HEK293 (cell line): ENCODE data around the gene CYP4F8.

Experiments
- FEZF1 ChIP-seq: fragments of 450-650 bp; formaldehyde crosslinking; IDR thresholded peaks from 2 replicates; pipeline ENCODE4 v1.5.1; 2016; ENCODE audit warnings: missing biosample characterization, missing genetic modification characterization
- KLF1 ChIP-seq: fragments of 450-650 bp; formaldehyde crosslinking; IDR thresholded peaks from 2 replicates; pipeline ENCODE4 v1.5.1; 2016; ENCODE audit warnings: missing biosample characterization, missing genetic modification characterization
- TCF7L2 ChIP-seq: IDR thresholded peaks from 2 replicates; pipeline ENCODE4 v1.6.1; 2011; ENCODE audit warnings: low read depth, mild to moderate bottlenecking, inconsistent platforms, low read length, moderate library complexity, borderline replicate concordance
- ZFHX2 ChIP-seq: fragments of 450-650 bp; formaldehyde crosslinking; conservative IDR thresholded peaks from 2 replicates; pipeline ENCODE4 v1.5.1; 2016; ENCODE audit warnings: missing biosample characterization, missing genetic modification characterization
- ZFP3 ChIP-seq: fragments of 450-650 bp; formaldehyde crosslinking; IDR thresholded peaks from 2 replicates; pipeline ENCODE4 v1.5.1; 2016; ENCODE audit warnings: low read depth, missing biosample characterization, missing genetic modification characterization
- ZNF114 ChIP-seq: fragments of 450-650 bp; formaldehyde crosslinking; IDR thresholded peaks from 2 replicates; pipeline ENCODE4 v1.5.0; 2017; ENCODE audit warnings: missing biosample characterization, missing genetic modification characterization
- ZNF16 ChIP-seq: fragments of 450-650 bp; formaldehyde crosslinking; IDR thresholded peaks from 2 replicates; pipeline ENCODE4 v1.5.1; 2016; ENCODE audit warnings: low read depth, missing biosample characterization, missing genetic modification characterization
- ZNF169 ChIP-seq: fragments of 450-650 bp; formaldehyde crosslinking; IDR thresholded peaks from 2 replicates; pipeline ENCODE4 v1.5.1; 2016; ENCODE audit warnings: missing biosample characterization, missing genetic modification characterization
- ZNF174 ChIP-seq: fragments of 450-650 bp; formaldehyde crosslinking; IDR thresholded peaks from 2 replicates; pipeline ENCODE4 v1.5.0; 2017; ENCODE audit warnings: missing biosample characterization, mild to moderate bottlenecking, missing genetic modification characterization
- ZNF223 ChIP-seq: fragments of 450-650 bp; formaldehyde crosslinking; IDR thresholded peaks from 2 replicates; pipeline ENCODE4 v1.5.1; 2016; ENCODE audit warnings: missing biosample characterization, missing genetic modification characterization
- ZNF24 ChIP-seq: fragments of 450-650 bp; formaldehyde crosslinking; IDR thresholded peaks from 2 replicates; pipeline ENCODE4 v1.5.1; 2016; ENCODE audit warnings: missing biosample characterization, missing genetic modification characterization
- ZNF292 ChIP-seq: fragments of 450-650 bp; formaldehyde crosslinking; IDR thresholded peaks from 2 replicates; pipeline ENCODE4 v1.5.1; 2016; ENCODE audit warnings: low read depth, missing biosample characterization, missing genetic modification characterization, borderline replicate concordance
- ZNF473 ChIP-seq: fragments of 450-650 bp; formaldehyde crosslinking; IDR thresholded peaks from 2 replicates; pipeline ENCODE4 v1.5.1; 2017; ENCODE audit warnings: missing biosample characterization, missing genetic modification characterization
- ZNF560 ChIP-seq: fragments of 450-650 bp; formaldehyde crosslinking; IDR thresholded peaks from 2 replicates; pipeline ENCODE4 v1.5.1; 2017; ENCODE audit warnings: missing biosample characterization, missing genetic modification characterization, borderline replicate concordance
- ZNF791 ChIP-seq: fragments of 450-650 bp; formaldehyde crosslinking; IDR thresholded peaks from 2 replicates; pipeline ENCODE4 v1.5.1; 2016; ENCODE audit warnings: missing biosample characterization, missing genetic modification characterization
- TF ChIP-seq, protein P1 (sequence below): fragments of 450-650 bp; formaldehyde crosslinking; IDR thresholded peaks from 2 replicates; pipeline ENCODE4 v1.5.1; 2016; ENCODE audit warnings: missing biosample characterization, missing genetic modification characterization, low read depth
- TF ChIP-seq, protein P2 (sequence below): fragments of 450-650 bp; formaldehyde crosslinking; IDR thresholded peaks from 2 replicates; pipeline ENCODE4 v1.5.0; 2017; ENCODE audit warnings: missing biosample characterization, missing genetic modification characterization, borderline replicate concordance
- TF ChIP-seq, protein P3 (sequence below): fragments of 450-650 bp; formaldehyde crosslinking; optimal IDR thresholded peaks from 2 replicates; pipeline ENCODE3; 2016; ENCODE audit warnings: missing biosample characterization, mild to moderate bottlenecking, missing genetic modification characterization
- TF ChIP-seq, protein P4 (sequence below): IDR thresholded peaks from 2 replicates; pipeline ENCODE4 v1.6.1; 2011; ENCODE audit warnings: mild to moderate bottlenecking, low read depth, low read length, borderline replicate concordance
- TF ChIP-seq, protein P5 (sequence below): fragments of 450-650 bp; formaldehyde crosslinking; IDR thresholded peaks from 2 replicates; pipeline ENCODE4 v1.5.1; 2016; ENCODE audit warnings: missing biosample characterization, missing genetic modification characterization
- TF ChIP-seq, protein P6 (sequence below): fragments of 450-650 bp; formaldehyde crosslinking; IDR thresholded peaks from 2 replicates; pipeline ENCODE4 v1.5.1; 2017; ENCODE audit warnings: missing biosample characterization, missing genetic modification characterization
- TF ChIP-seq, protein P7 (sequence below): fragments of 450-650 bp; formaldehyde crosslinking; IDR thresholded peaks from 2 replicates; pipeline ENCODE4 v1.5.1; 2017; ENCODE audit warnings: missing biosample characterization, missing genetic modification characterization
- TF ChIP-seq, protein P8 (sequence below): fragments of 450-650 bp; formaldehyde crosslinking; IDR thresholded peaks from 2 replicates; pipeline ENCODE4 v1.5.1; 2016; ENCODE audit warnings: missing biosample characterization, missing genetic modification characterization
- TF ChIP-seq, protein P9 (sequence below): fragments of 450-650 bp; formaldehyde crosslinking; IDR thresholded peaks from 2 replicates; pipeline ENCODE4 v1.5.1; 2016; ENCODE audit warnings: missing biosample characterization, missing genetic modification characterization

Gene CYP4F8

DNA sequence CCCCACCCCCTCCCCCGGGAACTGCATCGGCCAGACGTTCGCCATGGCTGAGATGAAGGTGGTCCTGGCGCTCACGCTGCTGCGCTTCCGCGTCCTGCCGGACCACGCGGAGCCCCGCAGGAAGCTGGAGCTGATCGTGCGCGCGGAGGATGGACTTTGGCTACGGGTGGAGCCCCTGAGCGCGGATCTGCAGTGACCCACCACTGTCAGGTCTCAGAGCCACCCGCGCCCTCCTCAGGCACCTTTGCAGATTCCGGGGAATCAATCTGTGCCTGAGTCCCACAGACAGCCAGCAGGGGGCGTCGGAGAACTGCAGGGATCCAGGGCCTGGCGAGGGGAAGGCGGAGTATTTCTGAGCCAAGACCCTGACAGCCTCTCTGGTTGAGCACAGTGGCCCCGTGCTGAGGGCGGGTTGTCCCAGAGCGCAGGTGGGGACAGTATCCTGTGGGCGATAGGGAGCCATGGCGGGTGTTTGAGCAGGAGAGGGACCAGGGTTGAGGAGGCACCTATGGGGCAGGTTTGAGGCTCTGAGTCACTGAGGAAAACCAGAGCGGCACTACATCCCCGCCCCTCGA lies 30.4 kb upstream of the CYP4F8 start (continued):
- TF ChIP-seq ZNF16 (tag by site-specific recombination) = peak; percentile 96
- TF ChIP-seq, protein P1, sequence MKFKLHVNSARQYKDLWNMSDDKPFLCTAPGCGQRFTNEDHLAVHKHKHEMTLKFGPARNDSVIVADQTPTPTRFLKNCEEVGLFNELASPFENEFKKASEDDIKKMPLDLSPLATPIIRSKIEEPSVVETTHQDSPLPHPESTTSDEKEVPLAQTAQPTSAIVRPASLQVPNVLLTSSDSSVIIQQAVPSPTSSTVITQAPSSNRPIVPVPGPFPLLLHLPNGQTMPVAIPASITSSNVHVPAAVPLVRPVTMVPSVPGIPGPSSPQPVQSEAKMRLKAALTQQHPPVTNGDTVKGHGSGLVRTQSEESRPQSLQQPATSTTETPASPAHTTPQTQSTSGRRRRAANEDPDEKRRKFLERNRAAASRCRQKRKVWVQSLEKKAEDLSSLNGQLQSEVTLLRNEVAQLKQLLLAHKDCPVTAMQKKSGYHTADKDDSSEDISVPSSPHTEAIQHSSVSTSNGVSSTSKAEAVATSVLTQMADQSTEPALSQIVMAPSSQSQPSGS (tag by site-specific recombination) = no peak
- TF ChIP-seq, protein P2, sequence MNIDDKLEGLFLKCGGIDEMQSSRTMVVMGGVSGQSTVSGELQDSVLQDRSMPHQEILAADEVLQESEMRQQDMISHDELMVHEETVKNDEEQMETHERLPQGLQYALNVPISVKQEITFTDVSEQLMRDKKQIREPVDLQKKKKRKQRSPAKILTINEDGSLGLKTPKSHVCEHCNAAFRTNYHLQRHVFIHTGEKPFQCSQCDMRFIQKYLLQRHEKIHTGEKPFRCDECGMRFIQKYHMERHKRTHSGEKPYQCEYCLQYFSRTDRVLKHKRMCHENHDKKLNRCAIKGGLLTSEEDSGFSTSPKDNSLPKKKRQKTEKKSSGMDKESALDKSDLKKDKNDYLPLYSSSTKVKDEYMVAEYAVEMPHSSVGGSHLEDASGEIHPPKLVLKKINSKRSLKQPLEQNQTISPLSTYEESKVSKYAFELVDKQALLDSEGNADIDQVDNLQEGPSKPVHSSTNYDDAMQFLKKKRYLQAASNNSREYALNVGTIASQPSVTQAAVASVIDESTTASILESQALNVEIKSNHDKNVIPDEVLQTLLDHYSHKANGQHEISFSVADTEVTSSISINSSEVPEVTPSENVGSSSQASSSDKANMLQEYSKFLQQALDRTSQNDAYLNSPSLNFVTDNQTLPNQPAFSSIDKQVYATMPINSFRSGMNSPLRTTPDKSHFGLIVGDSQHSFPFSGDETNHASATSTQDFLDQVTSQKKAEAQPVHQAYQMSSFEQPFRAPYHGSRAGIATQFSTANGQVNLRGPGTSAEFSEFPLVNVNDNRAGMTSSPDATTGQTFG (tag by site-specific recombination) = no peak
- no peak for TF ChIP-seq FEZF1 (tag by site-specific recombination)
- TF ChIP-seq, protein P3, sequence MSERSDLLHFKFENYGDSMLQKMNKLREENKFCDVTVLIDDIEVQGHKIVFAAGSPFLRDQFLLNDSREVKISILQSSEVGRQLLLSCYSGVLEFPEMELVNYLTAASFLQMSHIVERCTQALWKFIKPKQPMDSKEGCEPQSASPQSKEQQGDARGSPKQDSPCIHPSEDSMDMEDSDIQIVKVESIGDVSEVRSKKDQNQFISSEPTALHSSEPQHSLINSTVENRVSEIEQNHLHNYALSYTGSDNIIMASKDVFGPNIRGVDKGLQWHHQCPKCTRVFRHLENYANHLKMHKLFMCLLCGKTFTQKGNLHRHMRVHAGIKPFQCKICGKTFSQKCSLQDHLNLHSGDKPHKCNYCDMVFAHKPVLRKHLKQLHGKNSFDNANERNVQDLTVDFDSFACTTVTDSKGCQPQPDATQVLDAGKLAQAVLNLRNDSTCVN (tag by site-specific recombination) = peak; percentile 32
- TF ChIP-seq ZNF169 (tag by site-specific recombination) = no peak
- TF ChIP-seq ZFHX2 (tag by site-specific recombination) = no peak
- TF ChIP-seq, protein P4, sequence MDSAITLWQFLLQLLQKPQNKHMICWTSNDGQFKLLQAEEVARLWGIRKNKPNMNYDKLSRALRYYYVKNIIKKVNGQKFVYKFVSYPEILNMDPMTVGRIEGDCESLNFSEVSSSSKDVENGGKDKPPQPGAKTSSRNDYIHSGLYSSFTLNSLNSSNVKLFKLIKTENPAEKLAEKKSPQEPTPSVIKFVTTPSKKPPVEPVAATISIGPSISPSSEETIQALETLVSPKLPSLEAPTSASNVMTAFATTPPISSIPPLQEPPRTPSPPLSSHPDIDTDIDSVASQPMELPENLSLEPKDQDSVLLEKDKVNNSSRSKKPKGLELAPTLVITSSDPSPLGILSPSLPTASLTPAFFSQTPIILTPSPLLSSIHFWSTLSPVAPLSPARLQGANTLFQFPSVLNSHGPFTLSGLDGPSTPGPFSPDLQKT = no peak
- no peak for TF ChIP-seq ZNF174 (tag by site-specific recombination)
- TF ChIP-seq ZNF114 (tag by site-specific recombination) = no peak
- TF ChIP-seq KLF1 = no peak
- TF ChIP-seq, protein P5, sequence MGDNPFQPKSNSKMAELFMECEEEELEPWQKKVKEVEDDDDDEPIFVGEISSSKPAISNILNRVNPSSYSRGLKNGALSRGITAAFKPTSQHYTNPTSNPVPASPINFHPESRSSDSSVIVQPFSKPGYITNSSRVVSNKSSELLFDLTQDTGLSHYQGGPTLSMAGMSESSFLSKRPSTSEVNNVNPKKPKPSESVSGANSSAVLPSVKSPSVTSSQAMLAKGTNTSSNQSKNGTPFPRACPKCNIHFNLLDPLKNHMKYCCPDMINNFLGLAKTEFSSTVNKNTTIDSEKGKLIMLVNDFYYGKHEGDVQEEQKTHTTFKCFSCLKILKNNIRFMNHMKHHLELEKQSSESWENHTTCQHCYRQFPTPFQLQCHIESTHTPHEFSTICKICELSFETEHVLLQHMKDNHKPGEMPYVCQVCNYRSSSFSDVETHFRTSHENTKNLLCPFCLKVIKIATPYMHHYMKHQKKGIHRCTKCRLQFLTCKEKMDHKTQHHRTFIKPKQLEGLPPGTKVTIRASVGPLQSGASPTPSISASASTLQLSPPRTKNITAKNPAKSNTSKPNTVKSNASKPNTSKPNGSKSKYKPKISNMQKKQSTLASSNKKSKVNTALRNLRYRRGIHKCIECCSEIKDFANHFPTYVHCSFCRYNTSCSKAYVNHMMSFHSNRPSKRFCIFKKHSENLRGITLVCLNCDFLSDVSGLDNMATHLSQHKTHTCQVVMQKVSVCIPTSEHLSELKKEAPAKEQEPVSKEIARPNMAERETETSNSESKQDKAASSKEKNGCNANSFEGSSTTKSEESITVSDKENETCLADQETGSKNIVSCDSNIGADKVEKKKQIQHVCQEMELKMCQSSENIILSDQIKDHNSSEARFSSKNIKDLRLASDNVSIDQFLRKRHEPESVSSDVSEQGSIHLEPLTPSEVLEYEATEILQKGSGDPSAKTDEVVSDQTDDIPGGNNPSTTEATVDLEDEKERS (tag by site-specific recombination) = no peak
- TF ChIP-seq TCF7L2 = no peak
- TF ChIP-seq ZNF791 = no peak
- TF ChIP-seq, protein P6, sequence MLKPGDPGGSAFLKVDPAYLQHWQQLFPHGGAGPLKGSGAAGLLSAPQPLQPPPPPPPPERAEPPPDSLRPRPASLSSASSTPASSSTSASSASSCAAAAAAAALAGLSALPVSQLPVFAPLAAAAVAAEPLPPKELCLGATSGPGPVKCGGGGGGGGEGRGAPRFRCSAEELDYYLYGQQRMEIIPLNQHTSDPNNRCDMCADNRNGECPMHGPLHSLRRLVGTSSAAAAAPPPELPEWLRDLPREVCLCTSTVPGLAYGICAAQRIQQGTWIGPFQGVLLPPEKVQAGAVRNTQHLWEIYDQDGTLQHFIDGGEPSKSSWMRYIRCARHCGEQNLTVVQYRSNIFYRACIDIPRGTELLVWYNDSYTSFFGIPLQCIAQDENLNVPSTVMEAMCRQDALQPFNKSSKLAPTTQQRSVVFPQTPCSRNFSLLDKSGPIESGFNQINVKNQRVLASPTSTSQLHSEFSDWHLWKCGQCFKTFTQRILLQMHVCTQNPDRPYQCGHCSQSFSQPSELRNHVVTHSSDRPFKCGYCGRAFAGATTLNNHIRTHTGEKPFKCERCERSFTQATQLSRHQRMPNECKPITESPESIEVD (tag by site-specific recombination) = no peak
- TF ChIP-seq, protein P7, sequence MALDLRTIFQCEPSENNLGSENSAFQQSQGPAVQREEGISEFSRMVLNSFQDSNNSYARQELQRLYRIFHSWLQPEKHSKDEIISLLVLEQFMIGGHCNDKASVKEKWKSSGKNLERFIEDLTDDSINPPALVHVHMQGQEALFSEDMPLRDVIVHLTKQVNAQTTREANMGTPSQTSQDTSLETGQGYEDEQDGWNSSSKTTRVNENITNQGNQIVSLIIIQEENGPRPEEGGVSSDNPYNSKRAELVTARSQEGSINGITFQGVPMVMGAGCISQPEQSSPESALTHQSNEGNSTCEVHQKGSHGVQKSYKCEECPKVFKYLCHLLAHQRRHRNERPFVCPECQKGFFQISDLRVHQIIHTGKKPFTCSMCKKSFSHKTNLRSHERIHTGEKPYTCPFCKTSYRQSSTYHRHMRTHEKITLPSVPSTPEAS (tag by site-specific recombination) = no peak
- TF ChIP-seq, protein P8, sequence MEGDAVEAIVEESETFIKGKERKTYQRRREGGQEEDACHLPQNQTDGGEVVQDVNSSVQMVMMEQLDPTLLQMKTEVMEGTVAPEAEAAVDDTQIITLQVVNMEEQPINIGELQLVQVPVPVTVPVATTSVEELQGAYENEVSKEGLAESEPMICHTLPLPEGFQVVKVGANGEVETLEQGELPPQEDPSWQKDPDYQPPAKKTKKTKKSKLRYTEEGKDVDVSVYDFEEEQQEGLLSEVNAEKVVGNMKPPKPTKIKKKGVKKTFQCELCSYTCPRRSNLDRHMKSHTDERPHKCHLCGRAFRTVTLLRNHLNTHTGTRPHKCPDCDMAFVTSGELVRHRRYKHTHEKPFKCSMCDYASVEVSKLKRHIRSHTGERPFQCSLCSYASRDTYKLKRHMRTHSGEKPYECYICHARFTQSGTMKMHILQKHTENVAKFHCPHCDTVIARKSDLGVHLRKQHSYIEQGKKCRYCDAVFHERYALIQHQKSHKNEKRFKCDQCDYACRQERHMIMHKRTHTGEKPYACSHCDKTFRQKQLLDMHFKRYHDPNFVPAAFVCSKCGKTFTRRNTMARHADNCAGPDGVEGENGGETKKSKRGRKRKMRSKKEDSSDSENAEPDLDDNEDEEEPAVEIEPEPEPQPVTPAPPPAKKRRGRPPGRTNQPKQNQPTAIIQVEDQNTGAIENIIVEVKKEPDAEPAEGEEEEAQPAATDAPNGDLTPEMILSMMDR (tag by site-specific recombination) = peak; percentile 98
- TF ChIP-seq ZNF223 = no peak
- no peak for TF ChIP-seq ZNF292
- no peak for TF ChIP-seq ZNF24 (tag by site-specific recombination)
- TF ChIP-seq, protein P9, sequence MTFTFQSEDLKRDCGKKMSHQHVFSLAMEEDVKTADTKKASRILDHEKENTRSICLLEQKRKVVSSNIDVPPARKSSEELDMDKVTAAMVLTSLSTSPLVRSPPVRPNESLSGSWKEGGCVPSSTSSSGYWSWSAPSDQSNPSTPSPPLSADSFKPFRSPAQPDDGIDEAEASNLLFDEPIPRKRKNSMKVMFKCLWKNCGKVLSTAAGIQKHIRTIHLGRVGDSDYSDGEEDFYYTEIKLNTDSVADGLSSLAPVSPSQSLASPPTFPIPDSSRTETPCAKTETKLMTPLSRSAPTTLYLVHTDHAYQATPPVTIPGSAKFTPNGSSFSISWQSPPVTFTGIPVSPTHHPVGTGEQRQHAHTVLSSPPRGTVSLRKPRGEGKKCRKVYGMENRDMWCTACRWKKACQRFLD (tag by site-specific recombination) = no peak
- no peak for TF ChIP-seq ZNF560 (tag by site-specific recombination)
- no peak for TF ChIP-seq ZNF473 (tag by site-specific recombination)
- TF ChIP-seq ZFP3 (tag by site-specific recombination) = no peak
